ENCODE data around the gene H19. TPM values are rescaled to one million over a fixed set of nuclear protein-coding genes. Genes with fewer than 3 reads are reported as not detected.

Gene H19
- total RNA-seq, 5 donors from 2014 or later (not counting 1 experiment from before 2014, with no cell fraction given) = 1.7 to 2.3 (median 2.0) TPM; not detected in 2

DNA sequence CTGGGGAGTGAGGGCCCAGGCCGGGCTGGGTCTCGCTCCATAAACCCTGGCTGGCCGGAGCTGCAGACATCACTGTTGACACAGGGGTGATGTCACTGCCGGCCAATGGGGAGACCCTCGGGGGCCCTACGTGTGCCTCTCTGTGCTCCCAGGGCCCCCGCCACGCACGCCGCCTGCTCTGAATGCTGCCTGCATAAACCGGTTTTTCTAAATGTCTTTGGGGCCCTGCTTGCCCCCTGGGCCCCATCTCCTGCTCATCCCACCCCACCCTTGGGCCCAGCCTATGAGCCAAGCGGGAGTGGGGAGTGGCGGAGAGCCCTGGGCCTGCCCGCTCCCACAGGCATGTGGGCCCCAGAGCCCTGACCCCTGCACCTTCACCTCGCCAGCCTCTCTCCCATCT lies 7.7 kb downstream of the H19 start:
- ChIA-PET POLR2A (no interaction called here), CTCF (no interaction called here)
- Mint-ChIP-seq H3K27me3 (no peaks in the 10 kb centered on the region), H3K4me1 (no peaks in the 10 kb centered on the region), H3K36me3 (no peaks in the 10 kb centered on the region), H3K27ac (no peak overlapping the region), H3K9me3 (no peaks in the 10 kb centered on the region), H3K4me3 (no peak overlapping the region)
- ATAC-seq (replicated peaks in 1 of 4) (no peak), DNase-seq (no peak)
- no peaks in the 10 kb centered on the region for H3K36me3 ChIP-seq (ENCODE audit: control insufficient read depth in 2 of 2, extremely low read depth in 1 of 2, insufficient read depth in 1 of 2, low read length in 1 of 2)
- H3K27ac ChIP-seq (ENCODE audit: low read length) = no peak overlapping the region
- H3K4me3 ChIP-seq (ENCODE audit: control insufficient read depth in 1 of 2, extremely low read depth in 1 of 2, low read length in 1 of 2) = no peak overlapping the region
- H3K27me3 ChIP-seq (replicated peaks in 1 of 2; ENCODE audit: control insufficient read depth in 2 of 2, extremely low read depth in 1 of 2, insufficient read depth in 2 of 2, low read length in 1 of 2) = no peaks in the 10 kb centered on the region
- H3K9me3 ChIP-seq = no peaks in the 10 kb centered on the region
- H3K4me1 ChIP-seq (ENCODE audit: control insufficient read depth in 1 of 2, extremely low read depth in 1 of 2, insufficient read depth in 2 of 2, low read length in 2 of 2) = no peaks in the 10 kb centered on the region
- no CpG with 5 or more reads among the region's 15 CpGs for WGBS (ENCODE audit: insufficient coverage)

DNA sequence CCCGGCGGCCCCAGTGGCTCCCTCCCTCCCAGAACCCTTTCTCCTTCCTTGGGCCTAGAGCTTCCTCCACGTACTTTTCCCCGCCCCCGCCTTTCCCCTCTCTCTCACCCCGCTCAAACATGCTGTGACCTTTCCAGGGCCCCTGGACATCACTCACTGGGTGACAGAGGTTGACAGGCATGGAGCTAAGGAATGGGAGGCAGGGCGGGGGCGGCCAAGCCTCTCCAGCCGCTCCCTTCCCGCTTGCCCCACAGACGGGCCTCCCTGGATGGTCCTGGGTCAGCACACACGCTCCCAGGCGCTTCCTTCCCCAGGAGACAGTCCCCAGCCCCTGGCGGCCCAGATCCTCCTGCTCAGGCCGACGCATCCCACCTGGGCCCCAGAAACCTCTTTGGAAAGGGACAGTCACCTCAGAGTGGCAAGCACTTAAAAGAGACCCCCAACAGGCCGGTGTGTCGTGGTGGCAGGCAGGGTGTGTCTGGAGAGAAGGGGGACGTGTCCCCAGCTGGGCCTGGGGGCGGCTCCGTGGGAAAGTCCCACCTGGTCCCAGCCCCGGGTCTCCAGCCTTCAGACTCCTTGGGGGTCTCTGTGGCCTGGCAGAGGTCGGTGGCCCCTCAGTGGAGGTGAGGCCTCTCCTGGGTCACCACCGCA lies 8.8 kb downstream of the H19 start:
- Histone ChIP-seq H3K4me1 (ENCODE audit: control insufficient read depth in 1 of 2, extremely low read depth in 1 of 2, insufficient read depth in 2 of 2, low read length in 2 of 2) (no peaks in the 10 kb centered on the region), H3K27me3 (replicated peaks in 1 of 2; ENCODE audit: control insufficient read depth in 2 of 2, extremely low read depth in 1 of 2, insufficient read depth in 2 of 2, low read length in 1 of 2) (no peaks in the 10 kb centered on the region), H3K27ac (ENCODE audit: low read length) (no peak overlapping the region), H3K4me3 (ENCODE audit: control insufficient read depth in 1 of 2, extremely low read depth in 1 of 2, low read length in 1 of 2) (no peak overlapping the region), H3K36me3 (ENCODE audit: control insufficient read depth in 2 of 2, extremely low read depth in 1 of 2, insufficient read depth in 1 of 2, low read length in 1 of 2) (no peaks in the 10 kb centered on the region), H3K9me3 (no peaks in the 10 kb centered on the region)
- no peaks in the 10 kb centered on the region for H3K36me3 Mint-ChIP-seq
- ATAC-seq (replicated peaks in 1 of 4) = no peak
- no peak overlapping the region for H3K27ac Mint-ChIP-seq
- H3K4me1 Mint-ChIP-seq = no peaks in the 10 kb centered on the region
- ChIA-PET CTCF (interaction anchor here in 1 of 2 donors (0.7 kb wide), 1 partner anchor 156 kb away, joined by 10 read pairs; no protein-coding TSS in a partner anchor), POLR2A (no interaction called here)
- no peak for DNase-seq
- WGBS (ENCODE audit: insufficient coverage) = no CpG with 5 or more reads among the region's 24 CpGs
- no peaks in the 10 kb centered on the region for H3K9me3 Mint-ChIP-seq
- no peak overlapping the region for H3K4me3 Mint-ChIP-seq
- H3K27me3 Mint-ChIP-seq = no peaks in the 10 kb centered on the region

- Mint-ChIP-seq H3K27me3 (no peaks in the 10 kb centered on the region), H3K4me3 (no peak overlapping the region), H3K4me1 (no peaks in the 10 kb centered on the region), H3K27ac (no peak overlapping the region), H3K9me3 (no peaks in the 10 kb centered on the region), H3K36me3 (no peaks in the 10 kb centered on the region)
- DNase-seq = no peak
- no peak for ATAC-seq (replicated peaks in 1 of 4)
- ChIA-PET CTCF (no interaction called here), POLR2A (no interaction called here)
- H3K27me3 ChIP-seq (replicated peaks in 1 of 2; ENCODE audit: control insufficient read depth in 2 of 2, extremely low read depth in 1 of 2, insufficient read depth in 2 of 2, low read length in 1 of 2) = no peaks in the 10 kb centered on the region
- no CpG with 5 or more reads among the region's 11 CpGs for WGBS (ENCODE audit: insufficient coverage)
- H3K27ac ChIP-seq (ENCODE audit: low read length) = no peak overlapping the region
- no peak overlapping the region for H3K4me3 ChIP-seq (ENCODE audit: control insufficient read depth in 1 of 2, extremely low read depth in 1 of 2, low read length in 1 of 2)
- H3K36me3 ChIP-seq (ENCODE audit: control insufficient read depth in 2 of 2, extremely low read depth in 1 of 2, insufficient read depth in 1 of 2, low read length in 1 of 2) = no peaks in the 10 kb centered on the region
- H3K9me3 ChIP-seq = no peaks in the 10 kb centered on the region
- H3K4me1 ChIP-seq (ENCODE audit: control insufficient read depth in 1 of 2, extremely low read depth in 1 of 2, insufficient read depth in 2 of 2, low read length in 2 of 2) = no peaks in the 10 kb centered on the region
Observed at GRCh38 chr11:1988174-1988573, 9.5 kb downstream of the H19 start.

DNA sequence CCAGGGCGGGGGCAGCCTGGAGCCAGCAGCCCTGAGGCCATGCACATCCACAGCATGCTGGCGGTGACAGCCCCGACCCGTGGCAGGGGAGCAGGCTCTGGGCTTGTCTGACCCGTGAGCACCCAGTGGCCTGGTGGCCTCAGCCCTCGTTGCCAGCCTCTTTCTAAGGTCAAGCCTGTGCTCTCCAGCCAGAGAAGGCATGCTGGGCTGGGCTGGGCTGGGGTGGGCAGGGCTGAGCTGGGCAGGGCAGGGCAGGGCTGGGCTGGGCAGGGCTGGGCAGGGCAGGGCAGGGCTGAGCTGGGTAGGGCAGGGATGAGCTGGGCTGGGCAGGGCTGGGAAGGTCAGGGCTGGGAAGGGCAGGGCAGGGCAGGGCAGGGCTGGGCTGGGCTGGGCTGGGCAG lies 10.6 kb downstream of the H19 start:
- WGBS (ENCODE audit: insufficient coverage) = no CpG with 5 or more reads among the region's 6 CpGs
- ATAC-seq (replicated peaks in 1 of 4) = no peak
- Histone ChIP-seq H3K36me3 (ENCODE audit: control insufficient read depth in 2 of 2, extremely low read depth in 1 of 2, insufficient read depth in 1 of 2, low read length in 1 of 2) (no peaks in the 10 kb centered on the region), H3K27ac (ENCODE audit: low read length) (no peak overlapping the region), H3K4me3 (ENCODE audit: control insufficient read depth in 1 of 2, extremely low read depth in 1 of 2, low read length in 1 of 2) (no peak overlapping the region), H3K4me1 (ENCODE audit: control insufficient read depth in 1 of 2, extremely low read depth in 1 of 2, insufficient read depth in 2 of 2, low read length in 2 of 2) (no peaks in the 10 kb centered on the region), H3K27me3 (replicated peaks in 1 of 2; ENCODE audit: control insufficient read depth in 2 of 2, extremely low read depth in 1 of 2, insufficient read depth in 2 of 2, low read length in 1 of 2) (no peaks in the 10 kb centered on the region), H3K9me3 (no peaks in the 10 kb centered on the region)
- DNase-seq = no peak
- Mint-ChIP-seq H3K4me1 (no peaks in the 10 kb centered on the region), H3K4me3 (no peak overlapping the region), H3K27ac (no peak overlapping the region), H3K27me3 (no peaks in the 10 kb centered on the region), H3K9me3 (no peaks in the 10 kb centered on the region), H3K36me3 (no peaks in the 10 kb centered on the region)
- ChIA-PET POLR2A (no interaction called here), CTCF (no interaction called here)

GRCh38 chr11:1983601-1983961 lies 14.1 kb downstream of the H19 start:
- Histone ChIP-seq H3K9me3 (no peaks in the 10 kb centered on the region), H3K27ac (ENCODE audit: low read length) (no peak overlapping the region), H3K27me3 (replicated peaks in 1 of 2; ENCODE audit: control insufficient read depth in 2 of 2, extremely low read depth in 1 of 2, insufficient read depth in 2 of 2, low read length in 1 of 2) (no peaks in the 10 kb centered on the region), H3K36me3 (ENCODE audit: control insufficient read depth in 2 of 2, extremely low read depth in 1 of 2, insufficient read depth in 1 of 2, low read length in 1 of 2) (no peaks in the 10 kb centered on the region), H3K4me3 (ENCODE audit: control insufficient read depth in 1 of 2, extremely low read depth in 1 of 2, low read length in 1 of 2) (no peak overlapping the region), H3K4me1 (ENCODE audit: control insufficient read depth in 1 of 2, extremely low read depth in 1 of 2, insufficient read depth in 2 of 2, low read length in 2 of 2) (no peaks in the 10 kb centered on the region)
- H3K4me3 Mint-ChIP-seq = no peak overlapping the region
- ATAC-seq (replicated peaks in 1 of 4) (no peak), DNase-seq (no peak)
- H3K9me3 Mint-ChIP-seq = no peaks in the 10 kb centered on the region
- ChIA-PET POLR2A (no interaction called here), CTCF (no interaction called here)
- no peaks in the 10 kb centered on the region for H3K4me1 Mint-ChIP-seq
- no CpG with 5 or more reads among the region's 12 CpGs for WGBS (ENCODE audit: insufficient coverage)
- no peaks in the 10 kb centered on the region for H3K27me3 Mint-ChIP-seq
- no peak overlapping the region for H3K27ac Mint-ChIP-seq
- no peaks in the 10 kb centered on the region for H3K36me3 Mint-ChIP-seq

DNA sequence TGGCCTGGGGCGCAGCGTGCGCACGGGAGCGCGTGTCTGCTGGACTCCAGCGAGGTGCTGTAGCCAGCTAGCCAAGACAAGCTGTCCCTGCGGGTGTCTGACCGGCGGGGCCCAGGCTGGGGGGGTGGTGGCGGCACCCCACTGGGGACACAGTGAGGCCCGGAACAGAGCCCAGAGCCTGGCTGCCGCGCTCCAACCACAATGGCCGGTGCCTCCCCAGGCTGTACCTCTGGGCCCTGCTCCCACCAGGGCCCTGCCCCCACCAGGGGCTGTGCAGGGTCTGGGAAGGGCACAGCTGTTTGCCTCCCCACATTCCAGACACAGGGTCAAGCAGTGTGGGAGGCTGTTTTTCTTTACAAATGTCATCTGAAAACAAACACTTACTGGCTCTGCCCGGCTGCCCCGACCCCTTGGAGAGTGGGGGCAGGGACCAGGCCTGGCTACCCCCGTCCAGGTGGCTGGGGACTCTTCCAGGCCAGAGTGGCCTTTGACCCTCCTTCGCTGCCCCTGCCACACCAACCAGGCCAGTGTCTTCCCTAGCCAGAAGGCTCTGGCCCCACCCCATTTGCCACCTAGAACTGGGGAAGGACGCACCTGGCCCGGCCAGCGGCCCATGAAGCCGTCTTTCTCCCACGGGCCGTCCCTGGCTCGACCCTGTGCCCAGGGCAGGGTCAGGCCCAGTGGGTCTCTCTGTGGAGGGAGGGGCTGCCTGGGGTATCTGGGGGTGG lies 14.6 kb downstream of the H19 start:
- Mint-ChIP-seq H3K27me3 (no peaks in the 10 kb centered on the region), H3K36me3 (no peaks in the 10 kb centered on the region), H3K4me1 (no peaks in the 10 kb centered on the region), H3K4me3 (no peak overlapping the region), H3K27ac (no peak overlapping the region), H3K9me3 (no peaks in the 10 kb centered on the region)
- Histone ChIP-seq H3K27me3 (replicated peaks in 1 of 2; ENCODE audit: control insufficient read depth in 2 of 2, extremely low read depth in 1 of 2, insufficient read depth in 2 of 2, low read length in 1 of 2) (no peaks in the 10 kb centered on the region), H3K4me1 (ENCODE audit: control insufficient read depth in 1 of 2, extremely low read depth in 1 of 2, insufficient read depth in 2 of 2, low read length in 2 of 2) (no peaks in the 10 kb centered on the region), H3K27ac (ENCODE audit: low read length) (no peak overlapping the region), H3K9me3 (no peaks in the 10 kb centered on the region), H3K4me3 (ENCODE audit: control insufficient read depth in 1 of 2, extremely low read depth in 1 of 2, low read length in 1 of 2) (no peak overlapping the region), H3K36me3 (ENCODE audit: control insufficient read depth in 2 of 2, extremely low read depth in 1 of 2, insufficient read depth in 1 of 2, low read length in 1 of 2) (no peaks in the 10 kb centered on the region)
- no CpG with 5 or more reads among the region's 26 CpGs for WGBS (ENCODE audit: insufficient coverage)
- no peak for ATAC-seq (replicated peaks in 1 of 4)
- DNase-seq = no peak
- ChIA-PET CTCF (no interaction called here), POLR2A (no interaction called here)
